DMS79 treated with DMSO at 0.1 percent for 48 hours (cell line): ENCODE measurements around the gene GUCY2F.

Experiments
- DNase-seq: peaks from one replicate; lab custom pipeline; 2025; lab: John Stamatoyannopoulos, UW

Gene GUCY2F

DNA sequence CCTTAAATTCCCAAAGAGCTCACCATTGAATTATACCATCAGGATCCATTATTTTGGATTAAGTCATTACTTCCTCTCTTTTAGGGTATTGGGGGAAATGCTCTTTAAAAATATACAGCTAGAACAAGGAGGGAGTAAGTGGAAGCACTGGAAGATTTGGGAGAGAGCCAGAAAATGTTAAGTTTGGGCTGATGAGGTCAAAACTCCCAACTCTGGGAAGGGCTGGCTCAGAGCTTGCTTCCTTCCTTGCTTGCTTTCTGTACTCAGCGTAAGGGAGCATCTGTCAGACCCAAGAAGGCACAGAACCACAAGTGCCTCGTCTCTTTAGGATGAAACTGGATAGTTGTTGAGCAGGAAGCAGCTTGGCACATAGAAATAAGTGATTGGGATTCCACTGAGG lies 138.2 kb downstream of the GUCY2F start:
- DNase-seq = no peak

DNA sequence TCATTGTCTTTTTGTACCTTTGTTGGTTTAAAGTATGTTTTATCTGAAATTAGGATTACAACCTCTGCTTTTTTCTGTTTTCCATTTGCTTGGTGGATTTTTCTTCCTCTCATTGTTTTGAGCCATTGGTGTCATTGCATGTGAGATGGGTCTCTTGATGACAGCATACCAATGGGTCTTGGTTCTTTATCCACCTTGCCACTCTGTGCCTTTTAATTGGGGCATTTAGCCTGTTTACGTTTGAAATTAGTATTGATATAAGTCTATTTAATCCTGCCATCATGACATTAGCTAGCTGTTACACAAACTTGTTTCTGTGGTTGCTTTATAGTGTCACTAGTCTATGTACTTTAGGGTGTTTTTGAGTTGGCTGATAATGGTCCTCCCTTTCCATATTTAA lies 145.7 kb downstream of the GUCY2F start:
- no peak for DNase-seq

DNA sequence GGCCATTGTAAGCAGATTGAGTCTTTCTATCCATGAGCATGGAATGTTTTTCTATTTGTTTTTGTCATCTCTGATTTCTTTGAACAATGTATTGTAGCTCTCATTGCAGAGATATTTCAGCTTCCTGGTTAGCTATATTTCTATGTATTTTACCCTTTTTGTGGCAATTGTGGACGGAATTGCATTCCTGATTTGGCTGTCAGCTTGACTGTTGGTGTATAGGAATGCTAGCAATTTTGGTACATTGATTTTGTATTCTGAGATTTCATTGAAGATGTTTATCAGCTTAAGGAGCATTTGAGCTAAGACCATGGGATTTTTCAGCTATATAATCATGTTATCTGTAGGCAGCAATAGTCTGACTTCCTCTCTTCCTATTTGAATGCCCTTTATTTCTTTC lies 154.6 kb downstream of the GUCY2F start:
- no peak for DNase-seq
